OCI-LY3 (cell line): ENCODE measurements around the gene HECA.

ENCODE experiments used
- H2AFZ ChIP-seq: fragments of 200-600, 300-600 bp; shearing (Covaris generic); 2 replicates; pipeline ENCODE4 v1.6.0; 2014; ENCODE audit warnings: antibody characterized with exemption, low read depth, low read length
- H3K27ac ChIP-seq: fragments of 200-600, 300-600 bp; sonication (generic); 2 replicates; pipeline ENCODE4 v1.5.1; 2014; ENCODE audit warnings: mild to moderate bottlenecking, low read length, moderate library complexity, mixed read lengths
- H3K27me3 ChIP-seq: fragments of 200-600, 300-600 bp; sonication (generic); 2 replicates; pipeline ENCODE4 v1.6.1; 2014; ENCODE audit warnings: low read depth, low read length, mixed read lengths
- H3K36me3 ChIP-seq: fragments of 200-600, 300-600 bp; sonication (generic); replicated peaks from 2 replicates; pipeline ENCODE3; 2014; ENCODE audit warnings: low read depth, low read length, mixed read lengths
- H3K4me1 ChIP-seq: fragments of 300-600, 200-600 bp; sonication (generic); 2 replicates; pipeline ENCODE4 v1.6.1; 2014; ENCODE audit warnings: low read length, mixed read lengths
- H3K4me2 ChIP-seq: fragments of 200-600, 300-600 bp; sonication (generic); 2 replicates; pipeline ENCODE4 v1.6.1; 2014; ENCODE audit warnings: low read length, mixed read lengths
- H3K4me3 ChIP-seq: fragments of 300-600, 200-600 bp; sonication (generic); 2 replicates; pipeline ENCODE4 v1.5.1; 2014; ENCODE audit warnings: antibody characterized with exemption, mild to moderate bottlenecking, low read length, moderate library complexity
- H3K79me2 ChIP-seq: fragments of 300-600, 200-600 bp; shearing (Covaris generic); 2 replicates; pipeline ENCODE4 v1.6.1; 2014; ENCODE audit warnings: mild to moderate bottlenecking, low read length, mixed read lengths
- H3K9ac ChIP-seq: fragments of 300-600, 200-600 bp; shearing (Covaris generic); 2 replicates; pipeline ENCODE4 v1.6.0; 2014; ENCODE audit warnings: mild to moderate bottlenecking, low read length, moderate library complexity
- H3K9me3 ChIP-seq: fragments of 200-600, 300-600 bp; shearing (Covaris generic); 2 replicates; pipeline ENCODE4 v1.6.1; 2014; ENCODE audit warnings: low read length, mixed read lengths; ENCODE audit not compliant: insufficient read depth
- H4K20me1 ChIP-seq: fragments of 200-600, 300-600 bp; sonication (generic); 2 replicates; pipeline ENCODE4 v1.6.1; 2016; ENCODE audit warnings: low read length, mixed read lengths; ENCODE audit not compliant: insufficient read depth
- EZH2phosphoT487 ChIP-seq: fragments of 200-600 bp; shearing (Covaris generic); IDR thresholded peaks from 2 replicates; pipeline ENCODE4 v1.6.1; 2018; ENCODE audit warnings: antibody characterized with exemption, mixed run types, low read depth
- TF ChIP-seq, protein P1 (sequence below): fragments of 200-600, 300-600 bp; sonication (generic); IDR thresholded peaks from 2 replicates; pipeline ENCODE4 v1.5.1; 2014; ENCODE audit warnings: antibody characterized with exemption, low read length, low read depth

HECA gene

DNA sequence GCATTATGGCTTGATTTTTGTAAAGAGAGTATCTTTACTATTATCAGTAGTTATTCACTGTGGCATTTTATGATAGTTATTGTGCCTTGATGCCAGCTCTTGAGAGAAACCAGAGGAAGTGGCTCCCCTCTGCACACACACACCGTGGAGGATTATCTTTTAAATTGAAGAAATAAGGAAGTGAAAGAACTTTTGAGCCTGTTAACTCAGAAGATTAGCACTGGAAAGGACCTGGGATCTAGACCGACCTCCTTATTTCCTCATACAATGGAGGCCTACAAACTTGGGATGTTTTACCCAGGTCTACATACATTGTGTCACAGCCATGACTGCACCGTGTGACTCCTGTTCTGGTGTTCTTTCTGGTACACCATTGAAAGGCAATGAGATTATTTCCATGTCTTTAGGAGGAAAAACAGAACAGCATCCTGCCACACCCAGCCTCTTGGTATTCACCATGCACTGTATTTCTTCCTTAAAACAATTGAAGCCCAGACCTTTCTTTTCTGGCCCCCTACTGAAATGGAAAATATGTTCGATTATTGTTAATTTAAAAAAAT lies 40.6 kb downstream of the HECA start:
- no peak for TF ChIP-seq EZH2phosphoT487
- TF ChIP-seq, protein P1, sequence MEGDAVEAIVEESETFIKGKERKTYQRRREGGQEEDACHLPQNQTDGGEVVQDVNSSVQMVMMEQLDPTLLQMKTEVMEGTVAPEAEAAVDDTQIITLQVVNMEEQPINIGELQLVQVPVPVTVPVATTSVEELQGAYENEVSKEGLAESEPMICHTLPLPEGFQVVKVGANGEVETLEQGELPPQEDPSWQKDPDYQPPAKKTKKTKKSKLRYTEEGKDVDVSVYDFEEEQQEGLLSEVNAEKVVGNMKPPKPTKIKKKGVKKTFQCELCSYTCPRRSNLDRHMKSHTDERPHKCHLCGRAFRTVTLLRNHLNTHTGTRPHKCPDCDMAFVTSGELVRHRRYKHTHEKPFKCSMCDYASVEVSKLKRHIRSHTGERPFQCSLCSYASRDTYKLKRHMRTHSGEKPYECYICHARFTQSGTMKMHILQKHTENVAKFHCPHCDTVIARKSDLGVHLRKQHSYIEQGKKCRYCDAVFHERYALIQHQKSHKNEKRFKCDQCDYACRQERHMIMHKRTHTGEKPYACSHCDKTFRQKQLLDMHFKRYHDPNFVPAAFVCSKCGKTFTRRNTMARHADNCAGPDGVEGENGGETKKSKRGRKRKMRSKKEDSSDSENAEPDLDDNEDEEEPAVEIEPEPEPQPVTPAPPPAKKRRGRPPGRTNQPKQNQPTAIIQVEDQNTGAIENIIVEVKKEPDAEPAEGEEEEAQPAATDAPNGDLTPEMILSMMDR, result no peak
- H3K4me3 ChIP-seq, result no peak overlapping the region
- no peaks in the 10 kb centered on the region for H3K27me3 ChIP-seq
- peak overlapping the region; percentile 48 for H3K4me2 ChIP-seq
- peaks cover 6% of the 10 kb centered on the region; the same call in 1 of the 2 replicates for H4K20me1 ChIP-seq
- peaks cover 35% of the 10 kb centered on the region for H3K36me3 ChIP-seq
- H3K79me2 ChIP-seq, result 0 out of 2 replicates have a peak, but pooled peaks cover under 1% of the 10 kb centered on the region
- no peaks in the 10 kb centered on the region for H3K9me3 ChIP-seq
- H3K27ac ChIP-seq, result no peak overlapping the region
- H3K9ac ChIP-seq, result no peak overlapping the region
- H3K4me1 ChIP-seq, result peaks cover 69% of the 10 kb centered on the region
- no peak overlapping the region for H2AFZ ChIP-seq

GRCh38 chr6:139181236-139181635 lies 46.4 kb downstream of the HECA start:
- no peak for TF ChIP-seq EZH2phosphoT487
- TF ChIP-seq, protein P1, result no peak
- Histone ChIP-seq H2AFZ (no peak overlapping the region), H3K4me3 (no peak overlapping the region)

GRCh38 chr6:139184047-139184446 lies 49.2 kb downstream of the HECA start:
- Histone ChIP-seq H2AFZ (no peak overlapping the region), H3K9ac (no peak overlapping the region), H3K4me2 (no peak overlapping the region), H3K79me2 (no peaks in the 10 kb centered on the region), H3K36me3 (peaks cover 19% of the 10 kb centered on the region), H3K27me3 (no peaks in the 10 kb centered on the region), H3K4me3 (no peak overlapping the region), H3K9me3 (no peaks in the 10 kb centered on the region), H3K27ac (no peak overlapping the region), H4K20me1 (no peaks in the 10 kb centered on the region), H3K4me1 (peaks cover 16% of the 10 kb centered on the region)
- TF ChIP-seq, protein P1, result no peak
- TF ChIP-seq EZH2phosphoT487, result no peak

More at GRCh38 chr6:139181236-139181635, 46.4 kb downstream of the HECA start:
- Histone ChIP-seq H3K4me1 (peaks cover 34% of the 10 kb centered on the region), H3K9me3 (no peaks in the 10 kb centered on the region), H3K9ac (no peak overlapping the region), H3K27me3 (no peaks in the 10 kb centered on the region), H3K79me2 (no peaks in the 10 kb centered on the region), H3K4me2 (no peak overlapping the region), H3K27ac (no peak overlapping the region), H3K36me3 (peaks cover 30% of the 10 kb centered on the region), H4K20me1 (no peaks in the 10 kb centered on the region)

- no peaks in the 10 kb centered on the region for H3K27me3 ChIP-seq
- no peak overlapping the region for H3K4me3 ChIP-seq
- no peak overlapping the region for H3K27ac ChIP-seq
- no peaks in the 10 kb centered on the region for H3K79me2 ChIP-seq
- no peak overlapping the region for H3K9ac ChIP-seq
- peaks cover 17% of the 10 kb centered on the region for H3K36me3 ChIP-seq
- no peak overlapping the region for H3K4me2 ChIP-seq
- H2AFZ ChIP-seq, result no peak overlapping the region
- no peaks in the 10 kb centered on the region for H4K20me1 ChIP-seq
- peaks cover 12% of the 10 kb centered on the region for H3K4me1 ChIP-seq
- H3K9me3 ChIP-seq, result no peaks in the 10 kb centered on the region
- TF ChIP-seq EZH2phosphoT487, result no peak
- TF ChIP-seq, protein P1, result no peak
Observed at GRCh38 chr6:139184459-139184858, 49.6 kb downstream of the HECA start.
